Embryonic facial prominence (tissue), 1 donor: ENCODE results near the gene RBKS.
"Not testable (repeated sequence)": the region's sequence is repeated elsewhere in the genome, so short reads cannot be mapped to it uniquely, and the experiment has no call there.

ENCODE experiments used
- DNase-seq: peaks from one replicate; pipeline ENCODE4 v3.0.0-alpha.2; 2016; ENCODE audit errors: extremely low spot score

Gene RBKS

DNA sequence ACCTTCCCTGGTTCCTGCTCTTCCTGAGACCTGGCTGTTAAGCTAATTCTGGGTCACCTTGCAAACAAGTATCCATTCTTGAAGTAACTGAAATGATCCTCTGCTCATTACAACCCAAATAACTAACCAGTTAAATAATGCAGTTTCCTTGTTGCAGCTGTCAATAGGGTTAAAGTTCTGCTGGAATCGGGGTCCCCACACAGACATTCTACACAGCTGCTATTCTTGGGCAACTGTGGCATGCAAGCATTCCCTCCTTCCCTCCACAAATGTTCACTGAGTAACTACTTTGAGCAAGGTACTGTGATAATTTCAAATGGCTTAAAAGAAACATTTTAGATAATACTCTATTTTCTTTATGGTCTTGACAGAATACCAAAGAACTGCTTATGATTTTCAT is 17.1 kb downstream of the RBKS start:
- DNase-seq: no peak

DNA sequence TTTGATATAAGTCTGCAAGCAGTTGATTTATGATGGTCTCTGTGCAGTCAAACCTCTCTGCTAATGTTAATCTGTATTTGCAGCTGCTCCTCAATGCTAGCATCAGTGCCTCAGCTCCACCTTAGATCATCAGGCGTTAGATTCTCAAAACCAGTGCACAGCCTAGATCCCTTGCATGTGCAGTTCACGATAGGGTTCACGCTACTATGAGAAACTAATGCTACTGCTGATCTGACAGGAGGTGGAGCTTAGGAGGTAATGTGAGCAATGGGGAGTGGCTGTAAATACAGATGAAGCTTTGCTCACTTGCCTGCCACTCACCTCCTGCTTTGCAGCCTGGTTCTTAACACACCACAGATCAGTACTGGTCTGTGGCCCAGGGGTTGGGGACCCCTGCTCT is 18.4 kb downstream of the RBKS start:
- DNase-seq: no peak

DNA sequence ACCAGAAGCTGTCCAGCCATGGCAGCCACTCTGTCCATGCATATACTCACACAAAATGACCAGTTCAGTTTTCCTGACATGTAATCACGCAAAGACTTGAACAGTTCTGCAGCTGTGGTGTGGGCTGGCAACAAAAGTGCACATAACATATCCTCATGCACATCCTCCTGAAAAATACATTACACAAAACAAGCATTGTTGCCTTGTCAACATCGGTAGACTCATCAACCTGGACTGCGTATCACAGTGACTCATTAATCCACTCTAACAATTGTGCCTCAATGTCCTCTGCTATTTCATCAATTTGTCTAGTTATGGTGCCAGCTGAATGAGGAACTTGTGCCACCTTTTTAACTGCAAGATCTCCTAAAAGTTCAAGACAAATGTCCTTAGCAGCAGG is 19.5 kb downstream of the RBKS start:
- no peak for DNase-seq

DNA sequence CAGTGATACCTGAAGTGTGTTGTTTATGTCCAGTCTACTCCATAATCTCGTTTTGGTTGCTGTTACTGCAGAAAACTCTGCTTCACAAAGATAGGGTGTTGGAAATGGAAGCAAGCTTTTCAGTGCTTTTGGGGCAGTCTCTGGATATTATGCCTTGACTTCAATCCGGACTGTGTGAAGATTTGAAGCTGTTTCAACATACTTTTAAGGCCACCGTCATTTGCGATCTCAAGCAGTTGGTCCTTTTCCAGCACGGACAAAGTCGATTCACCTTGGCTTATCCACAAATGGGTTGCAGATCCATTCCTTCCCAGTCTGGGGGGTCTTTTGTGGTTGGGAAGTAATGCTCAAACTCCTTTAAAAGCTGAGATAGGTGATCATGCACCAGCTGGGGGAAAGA is 20.4 kb downstream of the RBKS start:
- DNase-seq: no peak

DNA sequence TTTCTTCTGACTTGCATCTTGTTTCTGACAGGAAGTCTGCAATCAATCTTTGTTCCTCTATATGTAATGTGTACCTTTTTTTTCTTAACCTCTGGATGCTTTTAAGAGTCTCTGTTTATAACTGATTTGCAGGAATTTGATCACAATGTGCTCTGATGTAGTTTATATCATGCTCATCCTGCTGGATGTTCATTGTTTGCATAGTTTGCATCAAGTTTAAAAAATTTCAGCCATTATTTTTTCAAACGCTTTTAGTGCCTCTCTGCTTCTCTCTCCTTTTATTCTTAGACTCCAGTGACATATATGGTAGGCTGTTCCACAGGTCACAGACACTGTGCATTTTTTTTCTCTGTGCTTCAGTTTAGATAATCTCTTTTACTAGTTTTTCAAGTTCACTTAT is 23.9 kb downstream of the RBKS start:
- no peak for DNase-seq

DNA sequence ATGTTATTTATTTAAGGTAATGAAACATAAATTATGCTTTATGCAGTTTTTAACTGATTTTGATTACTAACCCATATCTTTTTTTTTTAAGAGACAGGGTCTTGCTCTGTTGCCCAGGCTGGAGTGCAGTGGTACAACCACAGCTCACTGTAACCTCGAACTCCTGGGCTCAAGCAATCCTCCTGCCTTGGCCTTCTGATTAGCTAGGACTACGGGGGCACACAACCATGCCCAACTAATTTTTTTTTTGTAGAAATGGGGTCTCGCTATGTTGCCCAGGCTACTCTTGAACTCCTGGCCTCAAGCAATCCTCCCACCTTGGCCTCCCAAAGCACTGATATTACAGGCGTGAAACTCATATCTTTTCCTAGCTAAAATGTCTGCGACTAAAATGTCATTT is 26.2 kb downstream of the RBKS start:
- DNase-seq: not testable (repeated sequence)

DNA sequence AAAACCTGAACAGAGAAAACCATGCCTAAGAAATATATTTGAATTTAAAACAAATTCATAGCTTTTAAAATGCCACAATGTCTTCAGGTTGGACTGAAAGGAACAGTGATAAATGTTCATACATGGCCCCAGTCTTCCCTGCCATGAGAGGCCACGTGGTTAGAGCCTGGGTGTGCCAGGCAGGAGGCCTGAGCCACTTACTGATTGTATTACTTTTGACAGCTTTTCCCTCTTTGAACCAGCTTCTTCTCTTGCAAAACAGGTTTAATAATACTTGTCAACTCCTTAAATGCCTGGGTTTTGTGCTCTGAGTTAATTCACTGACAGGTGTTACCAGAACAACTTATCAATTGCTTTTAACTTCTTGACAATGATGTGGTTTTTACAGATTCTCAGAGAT is 27.0 kb downstream of the RBKS start:
- peak; percentile 8 for DNase-seq

DNA sequence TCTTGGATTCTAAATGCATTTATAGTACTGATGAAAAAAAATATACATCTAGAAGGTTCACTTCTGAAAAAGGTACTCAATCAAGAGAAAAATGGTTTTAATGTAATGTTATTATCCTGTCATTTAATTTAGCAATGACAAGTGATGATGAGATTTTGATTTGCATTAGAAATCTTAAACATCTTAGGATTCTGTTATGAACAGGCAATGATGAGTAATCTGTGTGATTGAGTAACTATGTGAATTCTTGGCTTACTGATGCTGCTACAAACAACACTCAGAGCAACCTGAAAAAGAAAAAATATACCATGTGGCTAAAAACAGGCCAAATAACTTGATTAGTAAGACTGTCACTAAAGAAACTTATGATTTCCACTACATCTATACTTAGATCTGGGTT is 30.1 kb downstream of the RBKS start:
- no peak for DNase-seq

DNA sequence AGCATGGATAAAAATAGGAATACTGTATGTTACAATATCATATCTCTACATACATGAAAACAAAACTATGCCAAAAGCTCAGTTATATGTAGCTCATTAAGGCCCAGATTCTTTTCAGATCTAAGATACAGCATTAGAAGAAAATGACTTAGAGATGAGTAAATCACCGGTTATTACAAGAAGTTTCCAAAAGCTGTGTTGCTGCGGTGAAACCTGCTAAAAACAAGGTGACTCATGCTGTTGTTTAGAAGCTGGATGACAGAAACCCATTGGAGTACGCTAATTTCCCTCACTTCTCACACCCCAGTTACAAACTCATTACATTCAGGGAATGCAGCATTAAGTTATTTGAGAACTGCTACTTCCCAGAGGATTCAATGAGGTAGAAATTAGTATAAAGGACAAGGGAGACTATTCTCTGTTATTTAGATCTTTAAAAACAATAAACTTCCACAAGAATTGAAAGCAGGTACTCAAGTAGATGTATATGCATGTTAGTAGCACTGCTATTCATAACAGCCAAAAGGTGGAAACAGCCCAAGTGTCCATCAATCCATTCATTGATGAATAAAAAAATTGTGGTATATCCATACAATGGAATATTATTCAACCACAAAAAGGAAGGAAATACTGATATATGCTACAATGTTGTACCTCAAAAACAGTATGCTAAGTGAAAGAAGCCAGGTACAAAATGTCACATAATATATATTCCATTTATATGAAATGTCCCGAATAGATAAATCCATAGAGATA is 32.6 kb downstream of the RBKS start:
- DNase-seq: no peak

DNA sequence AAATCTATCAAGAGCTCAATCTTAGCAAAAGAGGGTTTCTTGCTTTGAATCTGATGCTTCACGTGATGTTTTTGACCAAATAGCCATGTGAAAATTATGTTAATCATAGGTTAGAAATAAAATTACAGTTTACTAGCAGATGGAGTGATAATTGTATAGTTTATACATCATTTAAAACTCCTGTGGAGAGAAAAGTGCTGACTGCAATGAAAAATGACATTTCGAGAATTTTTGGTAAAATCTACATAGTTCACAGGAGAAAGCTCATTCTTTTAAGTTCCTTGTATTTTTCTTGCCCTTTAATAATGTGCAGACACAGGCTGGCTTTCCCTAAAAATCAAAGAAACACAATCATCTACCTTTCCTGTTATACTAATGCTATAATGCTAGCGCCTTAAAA is 33.2 kb downstream of the RBKS start:
- no peak for DNase-seq

DNA sequence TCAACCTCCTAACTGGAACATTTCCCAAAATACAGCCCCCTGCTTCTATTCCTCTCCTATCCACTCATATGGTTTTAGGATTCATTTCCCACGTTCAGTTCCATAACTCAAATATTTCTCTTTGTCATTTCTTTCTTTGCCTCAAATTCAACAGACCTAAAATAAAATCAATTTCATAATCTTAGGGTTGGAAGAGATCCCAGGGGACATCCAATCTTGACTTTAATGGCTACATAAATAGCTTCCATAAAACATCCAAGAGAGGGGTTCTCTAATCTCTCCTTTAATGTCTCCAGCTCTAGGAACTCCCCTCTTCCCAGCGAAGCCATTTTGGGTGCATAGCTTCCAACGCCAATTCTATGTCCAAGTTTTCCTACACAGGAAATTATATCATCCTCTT is 33.8 kb downstream of the RBKS start:
- DNase-seq: no peak

DNA sequence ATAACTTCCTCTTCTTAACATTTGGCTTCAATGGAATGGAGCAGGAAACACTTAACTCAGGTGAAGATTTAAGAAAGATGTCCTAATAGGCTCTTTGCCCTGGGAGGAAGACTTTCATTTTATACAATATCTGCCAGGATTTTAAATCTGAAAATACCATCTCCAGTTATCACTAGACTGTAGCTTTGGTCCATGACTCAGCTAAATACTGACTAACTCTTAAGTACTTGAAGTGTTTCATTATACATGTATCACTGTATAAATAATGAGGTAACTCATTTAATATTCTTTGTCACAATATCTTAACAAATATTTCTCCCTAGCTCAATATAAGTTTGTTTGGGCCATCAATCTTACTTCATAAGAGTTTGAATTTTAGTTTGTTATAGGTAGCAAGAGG is 34.7 kb downstream of the RBKS start:
- DNase-seq: no peak

DNA sequence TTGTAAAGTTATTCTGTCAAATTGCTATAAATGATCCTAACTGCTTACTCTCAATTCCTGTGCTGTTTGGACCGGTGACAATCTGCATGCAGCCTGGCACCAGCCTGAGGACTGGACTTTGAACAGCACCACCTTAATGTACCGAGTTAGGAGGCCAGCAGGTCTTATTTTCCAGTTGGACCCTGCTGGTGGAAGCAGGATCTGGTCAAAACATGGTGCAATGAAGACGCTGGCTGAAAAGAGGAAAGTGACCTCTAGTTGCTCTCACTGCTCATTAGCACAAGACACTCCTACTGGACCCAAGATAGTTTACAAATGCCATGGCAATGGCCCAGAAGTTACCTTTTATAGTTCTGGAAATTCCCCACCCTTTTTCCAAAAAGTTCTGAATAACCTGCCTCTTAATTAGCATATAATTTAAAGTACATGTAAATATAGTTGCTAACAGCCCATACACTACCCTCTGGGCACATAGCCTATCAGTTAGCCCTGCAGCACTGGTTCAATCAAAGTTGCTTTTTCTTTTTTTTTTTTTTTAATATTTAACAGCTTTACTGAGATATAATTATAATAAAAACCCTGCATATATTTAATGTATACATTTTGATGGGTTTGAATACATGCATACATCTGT is 35.8 kb downstream of the RBKS start:
- DNase-seq: no peak

DNA sequence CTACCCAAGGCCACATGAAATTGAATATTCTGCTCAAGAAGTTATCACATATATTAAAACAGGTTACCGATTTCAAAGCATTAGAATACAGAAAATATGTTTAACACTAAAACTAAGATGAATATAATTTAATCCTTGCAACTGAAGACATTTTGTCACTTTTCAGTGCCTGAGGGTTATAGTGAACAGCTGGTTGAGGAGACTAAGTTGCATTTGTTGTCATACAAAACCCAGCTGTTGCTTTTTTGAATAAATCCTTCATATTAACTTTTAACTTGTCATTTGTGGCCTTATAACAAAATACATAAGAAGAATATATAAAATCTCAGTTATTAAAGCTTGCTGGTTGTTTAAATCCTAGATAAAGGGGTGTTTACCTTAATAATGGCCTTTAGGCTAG is 37.5 kb downstream of the RBKS start:
- DNase-seq: no peak

DNA sequence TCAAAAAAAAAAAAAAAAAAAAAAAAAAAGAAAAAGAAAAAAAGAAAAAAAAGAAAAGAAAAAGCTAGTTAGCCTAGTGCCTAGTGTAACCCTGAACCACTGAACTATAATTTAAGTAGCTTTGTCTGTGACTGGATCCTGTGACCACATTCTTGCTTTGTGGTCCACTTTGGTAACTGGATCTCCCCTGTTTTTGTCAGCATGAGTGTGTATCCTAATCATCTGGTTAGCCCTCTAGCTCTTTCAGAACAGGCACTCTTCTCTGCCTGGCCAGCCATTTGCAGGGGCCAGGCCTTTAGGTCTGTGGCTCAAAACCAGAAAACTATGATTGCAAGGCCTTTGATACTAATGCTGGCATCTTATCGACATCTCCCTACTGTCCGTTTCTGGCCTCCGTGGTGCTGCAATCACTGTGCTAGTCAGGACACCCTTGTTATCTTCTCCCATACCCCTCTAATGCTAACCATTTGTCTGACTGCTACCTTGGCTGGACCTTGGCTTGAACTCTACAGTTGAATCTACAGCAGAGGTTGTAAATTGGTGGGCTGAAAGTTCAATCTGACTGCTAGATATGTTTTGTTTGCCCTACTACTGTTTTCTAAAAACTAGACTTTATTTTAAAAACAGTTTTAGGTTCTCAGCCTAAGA is 40.5 kb downstream of the RBKS start:
- DNase-seq: no peak

DNA sequence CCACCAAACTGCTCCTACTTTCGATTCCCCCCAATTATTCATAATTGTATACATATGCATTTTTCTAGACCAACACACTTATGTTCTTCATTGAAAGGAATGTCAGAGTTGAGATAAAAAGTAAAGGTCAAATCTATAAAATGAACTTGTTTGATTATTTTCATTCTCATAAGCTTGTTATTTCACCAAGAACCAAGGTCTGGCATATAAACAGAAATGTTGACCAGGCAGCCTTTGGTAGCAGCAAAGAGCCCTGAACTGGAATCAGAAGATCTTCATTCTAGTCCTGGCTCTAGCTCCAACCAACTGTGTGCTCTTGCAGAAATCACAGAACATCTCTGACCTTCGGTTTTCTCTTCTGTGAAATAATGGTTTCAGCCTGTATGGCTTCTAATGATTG is 42.9 kb downstream of the RBKS start:
- no peak for DNase-seq

DNA sequence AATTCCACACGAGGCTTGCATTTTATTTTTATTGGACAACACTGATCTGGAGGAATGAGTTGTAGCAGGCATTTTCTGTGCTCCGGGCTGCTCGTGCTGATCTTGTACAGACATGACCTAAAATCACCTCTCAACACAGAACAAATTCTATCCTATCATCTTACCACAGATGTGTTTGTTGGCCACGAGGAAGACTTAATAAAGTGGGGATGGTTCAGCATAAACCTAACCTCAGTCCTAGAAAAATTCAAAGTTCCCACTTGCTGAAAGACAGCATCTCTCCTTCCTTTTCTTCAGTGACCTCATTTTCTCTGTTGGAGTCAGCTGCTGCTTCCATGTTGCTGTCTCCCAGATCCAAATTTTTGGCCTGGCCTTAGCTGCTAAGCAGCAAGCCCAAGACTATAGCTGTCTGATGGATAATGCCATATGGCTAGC is 45.3 kb downstream of the RBKS start:
- DNase-seq: no peak

DNA sequence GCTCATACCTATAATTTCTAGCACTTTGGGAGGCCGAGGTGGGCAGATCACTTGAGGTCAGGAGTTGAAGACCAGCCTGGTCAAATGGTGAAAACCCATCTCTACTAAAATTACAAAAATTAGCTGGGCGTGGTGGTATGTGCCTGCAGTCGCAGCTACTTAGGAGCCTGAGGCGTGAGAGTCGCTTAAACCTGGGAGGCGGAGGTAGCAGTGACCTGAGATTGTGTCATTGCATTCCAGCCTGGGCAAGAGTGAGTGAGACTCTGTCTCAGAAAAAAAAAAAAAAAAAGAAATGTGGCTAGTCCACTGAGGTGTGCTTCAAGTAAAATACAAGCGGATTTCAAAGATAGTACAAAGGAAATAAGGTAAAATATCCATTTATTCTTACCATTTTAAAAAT is 46.2 kb downstream of the RBKS start:
- no peak for DNase-seq

DNA sequence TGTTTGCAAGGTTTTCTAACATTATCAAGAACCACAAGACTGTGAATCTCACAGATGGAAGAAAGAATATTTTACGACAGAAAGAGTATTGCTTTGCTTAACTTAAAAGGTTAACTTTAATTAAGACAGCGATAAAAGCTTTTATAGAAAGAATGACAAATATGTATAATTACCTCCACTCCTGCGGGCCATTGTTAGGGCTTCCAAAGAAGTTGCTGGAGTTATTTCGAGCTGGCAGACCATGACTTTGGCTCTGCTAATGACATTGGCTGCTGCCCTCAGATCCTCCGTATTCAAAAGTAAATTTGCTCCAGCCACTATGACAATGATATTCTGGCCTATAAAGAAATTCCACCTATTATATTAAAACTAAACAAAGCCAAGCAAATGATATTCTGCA is 47.3 kb downstream of the RBKS start:
- DNase-seq: no peak

DNA sequence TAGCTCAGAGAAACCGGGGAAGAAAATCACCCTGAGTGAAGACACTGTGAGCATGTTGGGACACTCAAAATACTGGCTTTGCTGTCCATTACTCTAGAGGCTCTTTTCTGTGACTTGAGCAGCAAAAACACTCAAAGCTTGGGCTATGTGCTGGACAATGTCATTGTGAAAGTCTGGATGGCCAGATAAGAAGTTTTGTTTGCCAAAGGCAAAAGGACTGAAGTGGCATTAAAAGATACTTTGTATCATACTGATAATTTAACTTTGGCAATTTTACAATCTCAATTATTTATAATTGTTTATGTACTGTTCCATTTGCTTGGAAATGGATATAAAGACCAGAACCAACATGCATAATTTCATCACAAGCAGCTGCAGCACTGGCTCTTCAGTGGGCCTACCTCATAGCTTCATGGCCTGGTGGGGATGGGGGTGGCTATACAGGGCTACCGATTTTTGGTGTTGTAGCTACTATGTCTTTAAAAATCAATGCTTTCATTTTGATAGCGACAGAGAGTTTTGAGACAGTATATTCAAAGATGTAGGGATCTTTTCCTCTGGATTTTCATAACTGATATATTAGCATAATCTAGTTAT is 51.1 kb downstream of the RBKS start:
- DNase-seq: no peak

DNA sequence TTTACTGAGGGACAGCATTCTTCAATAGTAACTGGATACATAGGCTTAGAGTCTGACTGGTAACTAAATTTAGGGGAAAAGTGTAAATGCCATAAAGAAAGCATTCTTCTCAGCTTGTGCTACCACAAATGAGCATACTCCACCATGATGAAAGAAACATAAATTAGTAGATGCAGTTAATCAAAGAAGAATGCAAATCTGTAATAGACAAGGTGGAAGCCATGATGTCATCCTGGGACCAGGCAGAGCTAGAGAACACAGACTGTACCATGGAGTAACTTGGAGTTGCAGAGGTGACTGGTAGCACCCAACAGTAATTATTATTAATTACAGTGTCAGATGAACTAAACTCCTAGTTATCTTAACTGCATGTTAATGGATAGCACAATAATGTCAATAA is 51.7 kb downstream of the RBKS start:
- DNase-seq: no peak

DNA sequence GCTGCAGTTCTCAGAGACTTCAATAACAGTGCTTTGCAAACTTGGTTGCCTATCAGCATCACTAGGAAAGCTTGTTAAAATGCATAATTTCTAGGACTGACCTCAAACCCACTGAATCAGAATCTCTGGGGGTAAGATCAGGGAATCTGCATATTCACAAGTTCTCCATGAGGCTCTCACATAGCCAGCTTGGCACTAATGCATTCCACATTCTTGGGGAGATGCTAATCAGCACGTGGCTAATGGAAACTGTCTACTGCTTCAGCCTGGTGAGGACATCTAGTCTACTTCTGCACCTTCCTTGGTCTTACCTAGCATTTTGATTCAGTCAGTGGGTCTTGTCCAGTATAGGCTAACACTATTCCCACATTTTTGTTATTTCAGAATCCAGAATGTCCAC is 56.3 kb downstream of the RBKS start:
- no peak for DNase-seq

DNA sequence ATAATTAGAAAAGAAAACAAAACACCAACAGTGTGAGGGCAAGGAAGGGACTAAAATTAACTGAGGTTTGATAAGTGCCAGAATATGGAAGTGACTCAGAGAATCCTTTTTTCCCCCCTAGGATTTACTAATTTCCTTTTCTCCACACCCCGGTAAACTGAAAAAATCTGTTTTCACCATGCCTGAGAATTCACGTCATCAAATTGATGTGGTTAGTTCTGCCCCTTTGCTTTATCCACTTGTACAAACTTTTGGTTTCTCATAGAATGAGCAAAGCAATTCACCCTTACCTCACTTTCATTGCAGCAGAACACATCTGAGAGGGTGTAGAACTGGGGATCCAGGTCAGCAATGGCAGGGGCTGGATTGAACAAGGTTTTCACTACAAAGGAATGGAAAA is 57.8 kb downstream of the RBKS start:
- DNase-seq: no peak
